HG03354 (cell line): Measurements from ENCODE around the gene SFSWAP.

Experiments used
- ATAC-seq: cut with Tn5 transposase; IDR thresholded peaks from one replicate; pipeline ENCODE4 v1.9.1; 2021; ENCODE audit warnings: mild to moderate bottlenecking; ENCODE audit not compliant: unreplicated experiment, poor library complexity, severe bottlenecking

The SFSWAP gene

GRCh38 chr12:131753005-131753404 is 42.1 kb downstream of the SFSWAP start:
- no peak for ATAC-seq

- ATAC-seq = no peak
Observed at GRCh38 chr12:131753757-131754156, 42.9 kb downstream of the SFSWAP start.

- no peak for ATAC-seq
Observed at GRCh38 chr12:131754184-131754583, 43.3 kb downstream of the SFSWAP start.

- ATAC-seq = peak; percentile 58
Observed at GRCh38 chr12:131755305-131756113, 44.6 kb downstream of the SFSWAP start.

- no peak for ATAC-seq
Observed at GRCh38 chr12:131756441-131756840, 45.6 kb downstream of the SFSWAP start.

- ATAC-seq = no peak
Observed at GRCh38 chr12:131757111-131757510, 46.2 kb downstream of the SFSWAP start.

GRCh38 chr12:131758016-131758739 is 47.3 kb downstream of the SFSWAP start:
- ATAC-seq = no peak

- ATAC-seq = no peak
Observed at GRCh38 chr12:131759176-131759575, 48.3 kb downstream of the SFSWAP start.

- ATAC-seq = no peak
Observed at GRCh38 chr12:131761638-131762037, 50.7 kb downstream of the SFSWAP start.

GRCh38 chr12:131764738-131765137 is 53.8 kb downstream of the SFSWAP start:
- ATAC-seq = no peak

GRCh38 chr12:131765961-131766360 is 55.1 kb downstream of the SFSWAP start:
- no peak for ATAC-seq

- no peak for ATAC-seq
Observed at GRCh38 chr12:131766382-131767107, 55.7 kb downstream of the SFSWAP start.

GRCh38 chr12:131770120-131770519 is 59.2 kb downstream of the SFSWAP start:
- no peak for ATAC-seq

GRCh38 chr12:131771965-131772364 is 61.1 kb downstream of the SFSWAP start:
- ATAC-seq = no peak

GRCh38 chr12:131773582-131774221 is 62.8 kb downstream of the SFSWAP start:
- ATAC-seq = peak; percentile 88

- ATAC-seq = no peak
Observed at GRCh38 chr12:131774576-131775391, 63.9 kb downstream of the SFSWAP start.

- ATAC-seq = no peak
Observed at GRCh38 chr12:131775392-131776236, 64.7 kb downstream of the SFSWAP start.

- peak; percentile 31 for ATAC-seq
Observed at GRCh38 chr12:131776237-131776889, 65.5 kb downstream of the SFSWAP start.
